GM18526 (cell line): ENCODE results near the gene AKR1A1.

Experiments
- POLR2A ChIP-seq: IDR thresholded peaks from 3 replicates; pipeline ENCODE4 v1.6.1; 2011; ENCODE audit not compliant: insufficient read length; ENCODE audit errors: extremely low read depth

The AKR1A1 gene

DNA sequence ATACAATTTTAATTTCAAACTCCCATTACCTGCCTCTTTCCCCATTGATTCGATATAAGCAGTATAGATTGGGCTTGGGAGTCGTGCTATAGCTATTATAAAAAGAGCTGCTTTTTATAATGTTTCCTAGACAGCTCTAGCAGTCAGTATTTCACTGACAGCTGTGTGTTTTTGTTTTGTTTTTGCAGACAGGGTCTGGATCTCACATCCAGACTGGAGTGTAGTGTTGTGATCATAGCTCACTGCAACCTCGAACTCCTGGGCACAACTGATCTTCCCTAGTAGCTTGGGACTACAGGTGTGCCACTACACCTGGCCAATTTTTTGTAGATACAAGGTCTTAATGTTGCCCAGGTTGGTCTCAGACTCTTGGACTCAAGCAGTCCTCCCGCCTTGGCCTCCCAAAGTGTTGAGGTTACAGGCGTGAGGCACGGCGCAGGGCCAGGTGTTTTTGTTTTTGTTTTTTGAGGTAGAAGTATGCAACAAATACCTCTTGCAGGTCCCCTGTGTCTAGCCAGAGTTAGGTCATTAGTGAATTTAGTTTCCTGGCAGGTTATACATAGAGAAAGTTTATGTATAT is 35.0 kb downstream of the AKR1A1 start:
- no peak for TF ChIP-seq POLR2A

DNA sequence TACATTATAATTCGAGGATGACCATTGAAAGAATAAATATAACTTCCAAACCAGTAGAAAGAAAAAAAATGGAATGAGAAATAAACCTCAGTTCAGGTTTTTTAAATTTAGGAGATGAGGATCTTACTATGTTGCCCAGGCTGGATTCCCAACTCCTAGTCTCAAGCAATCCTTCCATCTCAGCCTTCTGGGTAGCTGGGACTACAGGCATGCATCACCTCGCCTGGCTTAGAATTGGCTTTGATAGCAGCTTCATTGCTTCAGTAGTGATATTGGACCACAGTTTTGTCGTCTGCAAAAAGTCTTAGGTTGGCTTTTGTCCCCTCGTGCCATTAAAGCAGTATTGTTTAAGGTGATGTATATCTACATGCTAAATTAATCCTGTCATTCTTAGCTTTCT is 36.1 kb downstream of the AKR1A1 start:
- no peak for TF ChIP-seq POLR2A

DNA sequence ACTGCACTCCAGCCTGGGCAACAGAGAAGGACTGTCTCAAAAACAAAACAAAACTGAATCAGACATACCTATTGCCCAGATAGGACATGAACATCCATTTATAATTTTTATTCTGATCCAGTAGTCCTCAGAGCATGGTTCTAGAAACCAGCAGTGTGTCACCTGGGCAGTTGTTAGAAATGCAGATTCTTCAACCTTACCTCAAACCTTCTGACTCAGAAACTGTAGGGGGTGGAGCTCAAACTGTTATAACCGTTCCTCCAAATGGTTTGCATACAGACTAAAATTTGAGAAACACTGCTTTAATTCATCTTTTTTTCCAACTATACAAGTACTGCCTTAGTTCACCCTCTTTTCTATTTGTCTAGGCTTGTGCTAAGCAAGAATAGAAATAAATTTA is 39.2 kb downstream of the AKR1A1 start:
- no peak for TF ChIP-seq POLR2A

DNA sequence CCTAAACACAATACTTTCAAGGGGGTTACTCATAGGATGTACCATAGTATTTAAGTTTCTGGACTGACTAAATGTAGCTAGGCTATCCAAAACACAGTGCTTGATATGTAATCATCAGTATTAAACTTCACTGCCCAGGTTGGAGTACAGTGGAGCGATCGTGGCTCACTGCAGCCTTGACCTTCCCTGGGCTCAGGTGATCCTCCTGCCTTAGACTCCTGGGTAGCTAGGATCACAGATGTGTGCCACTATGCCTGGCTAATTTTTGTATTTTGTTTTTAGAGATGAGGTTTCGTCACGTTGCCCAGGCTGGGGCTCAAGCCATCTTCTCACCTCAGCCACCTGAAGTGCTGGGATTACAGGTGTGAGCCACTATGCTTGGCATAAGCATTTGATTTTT is 43.8 kb downstream of the AKR1A1 start:
- TF ChIP-seq POLR2A, result no peak

DNA sequence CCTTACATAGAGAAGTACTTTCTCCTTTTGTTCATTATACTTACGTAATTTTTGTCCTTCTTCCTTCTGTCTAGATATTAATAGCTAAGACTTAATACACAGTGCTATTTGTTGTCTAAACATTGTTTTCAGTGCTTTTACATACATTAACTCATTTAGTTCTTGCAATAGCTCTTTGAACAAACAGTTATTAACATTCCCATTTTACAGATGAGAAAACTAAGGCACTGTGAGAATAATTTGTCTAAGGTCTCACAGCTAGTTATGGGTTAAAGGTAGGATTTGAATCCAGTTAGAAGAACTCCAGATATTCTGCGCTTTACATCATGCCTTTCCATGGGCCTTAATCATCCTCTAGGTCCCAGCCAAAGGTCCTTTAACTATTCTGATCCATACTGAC is 53.6 kb downstream of the AKR1A1 start:
- TF ChIP-seq POLR2A, result no peak

DNA sequence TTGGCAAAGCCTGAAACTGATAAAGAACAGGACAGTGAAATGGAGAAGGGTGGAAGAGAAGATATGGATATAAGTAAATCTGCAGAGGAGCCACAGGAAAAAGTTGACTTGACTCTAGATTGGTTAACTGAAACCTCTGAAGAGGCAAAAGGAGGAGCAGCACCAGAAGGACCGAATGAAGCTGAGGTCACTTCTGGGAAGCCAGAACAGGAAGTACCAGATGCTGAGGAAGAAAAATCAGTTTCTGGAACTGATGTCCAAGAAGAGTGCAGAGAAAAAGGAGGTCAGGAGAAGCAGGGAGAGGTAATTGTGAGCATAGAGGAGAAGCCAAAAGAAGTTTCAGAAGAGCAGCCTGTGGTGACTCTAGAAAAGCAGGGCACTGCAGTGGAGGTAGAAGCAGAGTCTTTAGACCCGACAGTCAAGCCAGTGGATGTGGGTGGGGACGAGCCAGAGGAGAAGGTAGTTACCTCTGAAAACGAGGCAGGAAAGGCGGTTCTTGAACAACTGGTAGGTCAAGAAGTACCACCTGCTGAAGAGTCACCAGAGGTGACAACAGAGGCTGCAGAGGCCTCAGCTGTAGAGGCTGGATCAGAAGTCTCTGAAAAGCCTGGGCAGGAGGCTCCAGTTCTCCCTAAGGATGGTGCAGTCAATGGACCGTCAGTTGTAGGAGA is 56.9 kb downstream of the AKR1A1 start:
- TF ChIP-seq POLR2A, result no peak

DNA sequence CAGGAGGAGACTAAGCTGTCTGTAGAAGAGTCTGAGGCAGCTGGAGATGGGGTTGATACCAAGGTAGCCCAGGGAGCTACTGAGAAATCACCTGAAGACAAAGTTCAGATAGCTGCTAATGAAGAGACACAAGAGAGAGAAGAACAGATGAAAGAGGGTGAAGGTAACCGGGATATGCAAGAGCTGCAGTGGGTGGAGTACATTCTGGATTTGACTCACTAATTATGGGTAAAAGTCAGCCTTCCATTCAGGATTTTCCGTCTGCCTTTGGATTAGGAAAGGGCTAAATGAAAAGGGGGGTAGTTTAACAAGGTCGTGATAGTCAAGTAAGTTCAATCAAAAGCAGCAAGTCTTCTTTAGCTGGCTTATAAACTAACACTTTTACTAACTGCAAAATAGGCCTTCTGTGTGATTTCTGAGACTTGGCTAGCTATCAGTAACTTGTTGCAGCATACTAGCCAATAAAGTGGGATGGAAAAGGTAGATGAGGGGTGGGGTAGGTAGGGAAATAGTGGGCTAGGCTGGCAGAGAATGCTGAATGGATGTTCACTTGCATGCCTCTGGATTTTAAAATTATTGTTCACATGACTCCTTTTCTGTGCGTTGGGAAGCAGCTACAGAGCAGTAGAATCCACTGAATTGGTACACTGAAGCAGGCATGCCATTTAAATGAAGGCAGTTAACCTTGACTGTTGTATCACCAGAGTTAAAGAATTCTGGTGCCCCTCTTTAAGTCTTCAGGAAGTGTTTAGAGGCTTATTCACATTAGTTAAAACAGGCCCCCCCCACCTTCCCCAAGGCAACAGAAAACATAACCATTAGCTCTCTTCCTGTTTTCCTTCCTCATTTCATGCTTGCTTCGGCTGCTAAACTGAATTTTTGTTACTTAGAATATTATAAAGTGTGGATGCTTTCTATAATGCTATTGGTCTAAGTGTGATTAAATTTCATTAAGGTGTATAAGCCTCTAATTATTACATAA is 57.8 kb downstream of the AKR1A1 start:
- TF ChIP-seq POLR2A, result no peak

DNA sequence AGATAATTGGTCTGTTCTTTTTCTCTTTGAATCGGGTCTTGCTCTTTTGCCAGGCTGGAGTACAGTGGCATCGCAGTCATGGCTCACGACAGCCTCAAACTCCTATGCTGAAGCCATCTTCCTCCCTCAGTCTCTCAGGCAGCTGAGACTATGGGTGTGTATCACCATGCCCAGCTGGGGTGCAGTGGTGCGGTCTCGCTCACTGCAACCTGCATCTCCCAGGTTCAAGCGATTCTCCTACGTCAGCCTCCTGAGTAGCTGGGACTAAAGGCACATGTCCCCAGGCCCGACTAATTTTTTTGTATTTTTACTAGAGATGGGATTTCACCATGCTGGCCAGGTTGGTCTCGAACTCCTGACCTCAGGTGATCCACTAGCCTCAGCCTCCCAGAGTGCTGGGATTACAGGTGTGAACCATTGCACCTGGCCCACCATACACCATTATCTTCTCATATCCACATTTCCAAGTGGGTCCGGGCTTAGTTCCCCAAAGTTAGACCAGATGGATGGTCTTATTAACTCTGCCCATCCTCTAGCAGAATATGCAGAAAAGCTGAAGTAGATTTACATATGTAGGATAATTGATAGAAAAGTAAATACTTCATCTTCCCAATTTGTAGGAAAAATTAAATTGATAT is 60.1 kb downstream of the AKR1A1 start:
- TF ChIP-seq POLR2A, result no peak

DNA sequence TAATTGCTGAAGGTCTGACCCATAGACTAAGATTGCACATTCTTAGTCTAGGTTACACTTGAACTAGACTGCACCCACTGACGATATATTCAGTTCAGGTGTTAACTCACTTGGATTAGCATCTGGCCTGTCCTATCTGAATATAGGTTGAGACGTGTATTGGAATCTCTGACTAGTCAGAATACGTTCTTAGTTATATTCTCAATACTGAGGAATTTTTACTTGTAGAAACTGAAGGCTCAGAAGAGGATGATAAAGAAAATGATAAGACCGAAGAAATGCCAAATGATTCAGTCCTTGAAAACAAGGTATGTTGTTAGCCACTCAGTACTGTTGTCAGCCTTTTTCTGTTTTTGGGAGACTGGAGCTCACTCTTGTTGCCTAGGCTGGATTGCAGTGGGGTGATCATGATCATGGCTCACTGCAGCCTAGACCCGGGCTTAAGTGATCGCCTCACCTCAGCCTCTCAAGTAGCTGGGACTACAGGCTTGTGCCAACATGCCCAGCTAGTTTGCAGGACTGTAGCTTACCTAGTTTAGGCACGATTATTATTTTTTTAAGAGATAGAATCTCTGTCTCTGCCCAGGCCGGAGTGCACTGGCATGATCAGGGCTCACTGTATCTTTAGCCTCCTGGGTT is 62.4 kb downstream of the AKR1A1 start:
- no peak for TF ChIP-seq POLR2A

DNA sequence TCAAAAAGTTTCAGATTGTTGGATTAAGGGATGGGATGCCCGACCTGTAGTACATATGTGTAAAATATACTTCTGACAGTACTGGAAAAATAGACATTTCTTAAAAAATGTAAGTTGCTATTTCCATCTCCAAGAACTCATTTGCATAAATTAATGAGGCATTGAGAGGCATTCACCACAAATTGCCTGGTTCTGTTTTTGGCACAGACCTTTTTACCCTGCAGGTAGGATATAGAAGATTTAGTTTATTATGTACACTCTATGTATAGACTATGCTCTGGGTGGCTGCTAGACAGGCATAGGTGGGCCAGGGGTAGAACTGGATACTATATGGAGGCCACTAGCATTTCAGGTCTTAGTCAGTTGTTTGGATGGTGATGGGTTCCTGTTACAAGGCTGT is 65.3 kb downstream of the AKR1A1 start:
- no peak for TF ChIP-seq POLR2A

DNA sequence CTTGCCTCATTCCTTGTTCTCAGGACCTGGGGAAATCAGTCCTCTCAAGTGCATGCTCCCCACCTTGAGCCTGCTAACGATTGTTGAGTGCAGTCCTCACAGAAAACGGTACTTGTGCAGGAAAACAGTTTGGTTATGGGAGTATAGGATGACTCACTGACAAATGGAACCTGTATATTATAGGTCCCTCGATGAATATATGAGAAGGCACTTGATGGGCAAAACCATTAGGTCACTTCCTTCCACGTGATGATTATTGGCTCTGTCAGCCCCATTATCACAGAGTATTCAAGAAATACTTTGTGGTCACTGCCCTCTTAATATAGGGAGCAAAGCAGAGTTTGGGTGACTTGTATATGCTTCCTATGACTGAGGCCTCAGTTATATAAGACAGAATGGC is 67.0 kb downstream of the AKR1A1 start:
- no peak for TF ChIP-seq POLR2A

DNA sequence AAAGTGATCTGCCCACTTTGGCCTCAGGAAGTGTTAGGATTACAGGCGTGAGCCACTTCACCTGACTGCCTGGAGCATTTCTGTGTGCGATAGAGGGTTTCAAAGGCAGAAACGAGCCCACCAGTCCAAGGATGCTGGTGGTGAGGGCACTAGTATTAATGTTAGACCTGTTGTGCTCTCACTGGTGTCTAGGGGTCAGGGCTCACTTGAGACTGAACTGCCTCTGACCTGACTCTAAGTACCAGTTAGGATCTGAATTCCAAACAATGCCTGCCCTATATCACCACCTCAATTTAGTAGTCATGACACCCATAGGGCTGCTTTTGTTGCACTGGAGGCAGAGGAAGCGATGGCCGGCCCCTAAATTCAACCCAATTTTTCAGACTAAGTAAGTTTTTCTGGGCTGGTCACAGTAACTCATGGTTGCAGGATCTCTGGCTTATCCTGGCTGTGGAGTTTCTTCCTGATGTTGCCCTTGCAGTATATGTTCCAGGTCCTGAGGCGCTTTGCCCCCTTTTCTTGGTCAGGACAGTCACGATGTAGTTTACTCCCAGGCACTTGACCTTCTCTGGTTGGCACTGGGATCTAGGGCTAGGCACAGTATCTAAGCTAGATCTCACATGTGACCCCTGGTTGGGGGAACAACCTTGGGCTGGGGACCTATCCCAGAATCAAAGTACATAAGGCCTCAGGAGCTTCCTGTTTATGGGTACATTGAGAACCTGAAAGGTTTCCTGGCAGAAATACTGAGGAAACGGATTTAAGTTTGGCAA is 68.7 kb downstream of the AKR1A1 start:
- TF ChIP-seq POLR2A, result no peak
